CD4-positive, alpha-beta T cell treated with Interleukin-1 beta for 1 hour (primary cell): ENCODE data around the gene EPS8.
"Not testable (repeated sequence)": the region's sequence is repeated elsewhere in the genome, so short reads cannot be mapped to it uniquely, and the experiment has no call there.

ENCODE experiments used
- DNase-seq, 2 donors: peaks; one replicate each; pipeline ENCODE4 v3.0.0-alpha.2; 2020 to 2022

Gene EPS8

GRCh38 chr12:15752785-15753184, 36.4 kb downstream of the EPS8 start:
- DNase-seq: no peak

DNA sequence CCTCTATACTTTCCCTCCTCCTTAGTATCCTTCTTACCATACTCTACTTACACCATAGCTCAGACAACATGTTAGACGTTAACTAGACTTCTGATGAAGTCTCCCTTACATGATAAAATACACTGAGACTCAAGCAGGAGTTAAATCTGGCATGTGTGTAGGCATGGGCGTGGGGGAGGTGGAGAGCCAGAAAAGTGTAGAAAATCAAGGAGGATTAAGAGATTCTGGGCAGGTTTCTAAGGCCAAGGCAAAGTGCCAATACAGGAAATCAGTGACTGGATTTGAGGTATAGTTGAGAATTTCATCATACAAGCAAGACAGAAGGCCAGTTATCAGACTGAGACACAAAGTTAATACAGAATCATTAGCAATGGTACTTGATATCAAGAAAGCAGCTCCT, 37.4 kb downstream of the EPS8 start:
- DNase-seq: no peak

DNA sequence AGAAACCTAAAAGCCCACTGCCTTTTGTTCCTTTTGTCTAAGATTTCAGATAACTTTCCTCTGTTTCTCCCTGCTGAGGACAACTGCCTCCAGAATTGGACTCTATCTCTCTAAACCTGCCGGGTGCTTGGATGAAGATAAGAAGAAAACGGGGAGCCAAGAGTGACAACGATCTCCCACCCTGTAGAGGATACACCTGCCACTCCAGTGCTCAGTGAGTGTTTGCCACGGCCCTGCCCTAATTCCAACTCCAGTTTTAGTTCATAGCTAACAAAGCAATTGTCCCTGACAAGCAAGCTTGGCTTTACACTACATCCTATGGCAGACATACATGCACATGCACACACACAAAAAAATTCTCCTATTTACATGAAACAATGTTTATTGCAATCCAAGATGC, 39.3 kb downstream of the EPS8 start:
- no peak for DNase-seq

DNA sequence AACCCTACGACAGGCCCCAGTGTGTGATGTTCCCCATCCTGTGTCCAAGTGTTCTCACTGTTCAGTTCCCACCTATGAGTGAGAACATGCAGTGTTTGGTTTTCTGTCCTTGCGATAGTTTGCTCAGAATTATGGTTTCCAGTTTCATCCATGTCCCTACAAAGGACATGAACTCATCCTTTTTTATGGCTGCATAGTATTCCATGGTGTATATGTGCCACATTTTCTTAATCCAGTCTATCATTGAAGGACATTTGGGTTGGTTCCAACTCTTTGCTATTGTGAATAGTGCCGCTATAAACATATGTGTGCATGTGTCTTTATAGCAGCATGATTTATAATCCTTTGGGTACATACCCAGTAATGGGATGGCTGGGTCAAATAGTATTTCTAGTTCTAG, 47.3 kb downstream of the EPS8 start:
- not testable (repeated sequence) for DNase-seq

DNA sequence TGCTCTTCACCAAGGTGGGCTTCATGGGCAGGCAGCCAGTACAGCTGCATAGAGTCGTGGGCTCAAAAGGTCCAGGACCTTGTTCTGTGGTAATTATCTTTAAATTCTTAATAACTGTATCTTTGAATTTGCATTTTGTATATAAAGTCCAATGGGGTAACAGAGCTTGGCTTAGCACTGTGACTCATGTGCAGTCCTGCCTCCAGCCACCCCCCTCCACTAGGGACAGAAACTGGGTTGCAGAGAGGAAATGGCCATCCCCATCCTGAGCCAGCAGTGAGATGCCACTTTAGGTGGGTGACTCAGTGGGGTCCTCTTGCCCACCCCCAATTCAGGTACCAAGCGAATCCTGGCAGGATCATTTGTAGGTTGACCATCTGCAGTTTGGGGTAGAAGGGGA, 48.1 kb downstream of the EPS8 start:
- no peak for DNase-seq

DNA sequence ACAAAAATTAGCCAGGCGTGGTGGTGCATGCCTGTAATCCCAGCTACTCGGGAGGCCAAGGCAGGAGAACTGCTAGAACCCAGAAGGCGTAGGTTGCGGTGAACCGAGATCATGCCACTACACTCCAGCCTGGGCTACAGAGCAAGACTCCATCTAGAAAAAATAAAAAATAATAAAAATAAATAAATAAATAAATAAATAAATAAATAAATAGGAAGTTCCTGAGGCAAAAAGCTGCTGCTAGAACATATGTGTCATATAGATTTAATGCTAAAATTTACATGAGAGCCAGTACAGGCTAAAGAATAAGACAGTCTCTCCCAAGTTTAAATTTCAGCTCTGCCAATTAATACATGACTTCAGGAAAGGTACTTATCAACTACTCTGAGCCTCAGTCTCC, 48.8 kb downstream of the EPS8 start:
- DNase-seq: not testable (repeated sequence)

GRCh38 chr12:15738438-15739015, 50.7 kb downstream of the EPS8 start:
- DNase-seq: no peak

DNA sequence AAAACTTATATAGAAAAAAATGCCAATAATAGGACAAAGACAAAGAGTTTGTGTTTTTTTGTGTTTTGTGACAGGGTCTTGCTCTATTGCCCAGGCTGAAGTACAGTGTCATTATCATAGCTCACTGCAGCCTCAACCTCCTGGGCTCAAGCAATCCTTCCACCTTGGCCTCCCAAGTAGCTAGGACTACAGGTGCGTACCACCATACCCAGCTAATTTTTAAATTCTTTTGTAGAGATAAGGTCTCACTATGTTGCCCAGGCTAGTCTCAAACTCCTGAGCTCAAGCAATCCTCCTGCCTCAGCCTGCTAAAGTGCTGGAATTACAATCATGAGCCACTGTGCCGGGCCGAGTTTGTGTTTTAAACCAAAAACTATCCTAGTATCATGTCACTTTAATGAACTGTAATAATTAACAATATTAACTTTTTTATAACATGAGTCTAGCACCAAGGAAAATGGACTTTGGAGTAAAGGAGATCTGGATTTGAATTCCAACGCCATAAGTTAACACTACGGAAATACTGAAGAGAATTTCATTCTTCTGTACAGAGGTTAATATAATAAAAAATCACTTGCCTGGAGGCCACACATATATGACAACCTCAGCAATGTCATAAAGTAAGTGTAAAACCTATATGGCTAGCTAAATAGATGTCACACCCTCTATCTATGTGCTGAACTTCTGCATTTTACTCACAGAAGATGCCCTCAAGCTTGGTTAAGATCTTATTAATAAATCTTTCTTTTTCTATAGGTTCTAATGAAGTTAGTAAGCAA, 53.2 kb downstream of the EPS8 start:
- DNase-seq: no peak

- no peak for DNase-seq
Observed at GRCh38 chr12:15733136-15733535, 56.1 kb downstream of the EPS8 start.

GRCh38 chr12:15732341-15733061, 56.7 kb downstream of the EPS8 start:
- no peak for DNase-seq

- DNase-seq: no peak
Observed at GRCh38 chr12:15731940-15732339, 57.2 kb downstream of the EPS8 start.

DNA sequence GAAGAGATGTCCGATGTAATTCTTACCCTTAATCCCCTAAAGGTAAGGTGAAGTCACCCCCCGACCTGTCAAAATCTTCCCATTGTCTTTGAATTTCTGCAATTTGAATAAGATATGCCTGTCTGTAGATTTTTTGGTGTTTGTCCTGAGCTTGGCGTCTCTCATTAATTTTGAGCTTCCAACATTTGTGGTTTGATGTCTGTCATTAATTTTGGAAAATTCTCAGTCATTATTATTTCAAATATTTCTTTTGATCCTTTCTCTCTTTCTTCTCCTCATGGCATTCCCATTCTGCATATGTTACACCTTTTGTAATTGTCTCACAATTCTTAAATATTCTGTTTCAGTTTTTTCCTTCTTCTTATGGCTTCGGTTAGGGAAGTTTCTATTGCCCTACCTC, 60.1 kb downstream of the EPS8 start:
- DNase-seq: no peak

GRCh38 chr12:15728118-15728598, 61.0 kb downstream of the EPS8 start:
- no peak for DNase-seq

DNA sequence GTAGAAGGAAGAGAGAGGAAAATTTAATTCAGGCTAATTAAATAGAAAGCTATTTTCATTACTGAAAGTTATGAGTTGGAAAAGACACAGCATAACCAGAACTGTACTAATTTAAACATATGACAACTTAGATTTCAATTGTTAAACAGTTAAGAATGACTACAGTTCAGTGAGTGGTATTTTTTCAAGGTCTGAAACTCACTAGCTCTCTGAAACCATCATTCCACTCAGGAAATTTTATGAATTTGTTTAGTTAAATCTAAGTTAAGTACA, 62.4 kb downstream of the EPS8 start:
- no peak for DNase-seq

- DNase-seq: no peak
Observed at GRCh38 chr12:15726027-15726877, 62.9 kb downstream of the EPS8 start.

DNA sequence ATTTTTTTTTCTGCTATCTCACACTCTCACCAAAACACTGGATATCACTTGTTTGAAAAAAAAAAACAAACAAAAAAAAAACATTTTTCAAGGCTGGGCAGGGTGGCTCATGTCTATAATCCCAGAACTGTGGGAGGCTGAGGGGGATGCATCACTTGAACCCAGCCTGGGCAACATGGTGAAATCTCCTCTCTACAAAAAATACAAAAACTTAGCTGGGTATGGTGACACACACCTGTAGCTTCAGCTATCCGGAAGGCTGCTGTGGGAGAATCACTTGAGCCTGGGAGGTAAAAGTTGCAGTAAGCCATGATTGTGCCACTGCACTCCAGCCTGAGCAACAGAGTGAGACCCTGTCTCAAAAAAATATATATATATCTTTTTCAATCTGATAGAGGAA, 66.2 kb downstream of the EPS8 start:
- DNase-seq: no peak

DNA sequence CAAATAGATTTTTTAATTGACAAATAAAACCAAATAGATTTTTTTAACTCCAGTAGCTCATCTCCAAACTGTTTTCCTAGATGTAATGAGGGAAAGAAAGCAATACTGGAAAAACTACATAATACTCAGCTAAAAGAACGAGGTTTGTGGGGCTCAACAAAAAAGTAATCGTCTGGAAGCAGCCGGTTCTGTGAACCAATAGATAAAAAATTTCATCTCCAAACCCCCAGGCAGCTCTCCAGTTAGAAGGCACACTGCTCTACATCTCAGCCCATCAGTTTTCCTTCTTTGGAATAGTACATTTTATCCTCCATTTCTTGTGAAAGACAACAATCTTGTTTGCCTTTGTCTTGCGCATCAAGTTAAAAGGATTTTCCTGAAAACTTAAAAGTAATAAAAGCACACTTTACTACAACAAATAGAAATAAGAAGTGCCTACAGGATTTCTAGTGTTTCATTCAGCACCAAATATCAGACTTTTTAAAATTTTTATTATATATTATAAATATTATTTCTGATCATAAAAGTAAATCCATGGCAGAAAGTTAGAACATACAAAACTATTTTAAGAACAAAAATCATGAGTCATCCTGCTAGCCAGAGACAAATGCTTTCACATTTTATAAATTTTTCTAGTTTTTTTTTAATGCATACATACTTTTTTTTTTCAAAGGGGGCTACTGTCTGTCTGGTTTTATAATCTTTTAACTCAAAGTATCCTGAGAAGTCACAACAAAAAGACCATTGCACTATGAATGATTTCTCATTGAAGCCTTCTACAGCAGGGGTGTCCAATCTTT, 67.7 kb downstream of the EPS8 start:
- no peak for DNase-seq

DNA sequence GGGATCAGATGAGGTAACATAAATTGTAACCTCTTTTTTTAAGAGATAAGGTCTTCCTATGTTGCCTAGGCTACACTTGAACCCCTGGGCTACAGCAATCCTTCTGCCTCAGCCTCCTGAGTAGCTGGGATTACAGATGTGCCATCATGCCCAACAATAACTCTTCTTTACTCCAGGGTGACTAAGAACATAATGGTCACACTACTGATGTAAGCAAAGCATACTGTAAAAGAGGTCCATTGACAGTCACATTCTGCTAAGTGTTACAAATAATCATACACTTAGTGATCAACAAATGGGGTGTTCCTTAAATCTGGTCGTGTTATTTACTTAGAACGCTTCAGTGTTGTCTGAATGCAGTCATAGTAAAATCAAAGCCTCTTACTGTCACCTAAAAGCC, 68.9 kb downstream of the EPS8 start:
- no peak for DNase-seq

- DNase-seq: no peak
Observed at GRCh38 chr12:15719230-15719629, 70.0 kb downstream of the EPS8 start.

- DNase-seq: no peak
Observed at GRCh38 chr12:15717940-15718567, 71.1 kb downstream of the EPS8 start.

GRCh38 chr12:15716581-15716980, 72.6 kb downstream of the EPS8 start:
- no peak for DNase-seq

DNA sequence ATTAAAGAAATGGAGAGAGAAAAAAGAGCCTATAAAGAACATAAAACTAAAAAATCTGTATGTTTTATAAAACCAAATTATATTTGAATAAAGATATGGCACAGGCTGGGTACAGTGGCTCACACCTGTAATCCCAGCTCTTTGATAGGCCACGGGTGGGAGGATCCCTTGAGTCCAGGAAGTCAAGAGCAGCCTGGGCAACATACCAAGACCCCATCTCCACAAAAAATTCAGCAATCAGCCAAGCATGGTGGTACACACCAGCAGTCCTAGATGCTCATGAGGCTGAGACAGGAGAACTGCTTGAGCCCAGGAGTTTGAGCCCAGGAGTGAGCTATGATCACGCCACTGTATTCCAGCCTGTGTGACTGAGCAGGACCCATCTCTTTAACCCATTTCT, 74.9 kb downstream of the EPS8 start:
- no peak for DNase-seq
